OCI-LY1 (cell line): Measurements from ENCODE around the gene SLC43A2.

Source experiments
- H2AFZ ChIP-seq: fragments of 200-600 bp; sonication (generic), shearing (Covaris generic); 2 replicates; pipeline ENCODE4 v1.6.0; 2014; ENCODE audit warnings: antibody characterized with exemption, mild to moderate bottlenecking, low read length
- H3F3A ChIP-seq: fragments of 200-600 bp; sonication (generic), shearing (Covaris generic); 2 replicates; pipeline ENCODE4 v1.6.0; 2014; ENCODE audit warnings: mild to moderate bottlenecking, antibody characterized with exemption, low read length, moderate library complexity; ENCODE audit not compliant: insufficient read depth
- H3K27ac ChIP-seq: fragments of 200-600 bp; sonication (generic); 2 replicates; pipeline ENCODE4 v1.5.1; 2014; ENCODE audit warnings: low read length, mixed run types, mild to moderate bottlenecking, low read depth; ENCODE audit not compliant: poor library complexity, severe bottlenecking
- H3K27me3 ChIP-seq: fragments of 200-600 bp; sonication (generic); 2 replicates; pipeline ENCODE4 v1.6.0; 2014; ENCODE audit warnings: antibody characterized with exemption, mild to moderate bottlenecking, low read length, moderate library complexity; ENCODE audit not compliant: insufficient read depth
- H3K36me3 ChIP-seq: fragments of 200-600 bp; sonication (generic); 2 replicates; pipeline ENCODE4 v1.6.1; 2014; ENCODE audit warnings: mild to moderate bottlenecking, antibody characterized with exemption, low read length, moderate library complexity, mixed read lengths; ENCODE audit not compliant: insufficient read depth
- H3K4me1 ChIP-seq: fragments of 200-600 bp; sonication (generic); 2 replicates; pipeline ENCODE4 v1.5.1; 2014; ENCODE audit warnings: mild to moderate bottlenecking, low read length, moderate library complexity; ENCODE audit not compliant: insufficient read depth, severe bottlenecking
- H3K4me2 ChIP-seq: fragments of 200-600 bp; sonication (generic), shearing (Covaris generic); 2 replicates; pipeline ENCODE4 v1.6.1; 2014; ENCODE audit warnings: low read length
- H3K4me3 ChIP-seq: fragments of 200-600 bp; sonication (generic); 2 replicates; pipeline ENCODE4 v1.5.1; 2014; ENCODE audit warnings: low read length, low read depth, mild to moderate bottlenecking, mixed read lengths; ENCODE audit not compliant: poor library complexity, severe bottlenecking
- H3K79me2 ChIP-seq: fragments of 200-600 bp; shearing (Covaris generic); 2 replicates; pipeline ENCODE4 v1.6.1; 2016; ENCODE audit warnings: mixed run types, low read length, mixed read lengths; ENCODE audit not compliant: insufficient read depth
- H3K9ac ChIP-seq: fragments of 200-600 bp; sonication (generic), shearing (Covaris generic); 2 replicates; pipeline ENCODE4 v1.6.1; 2014; ENCODE audit warnings: mild to moderate bottlenecking, low read length, mixed read lengths
- H3K9me2 ChIP-seq: fragments of 200-600 bp; sonication (generic), shearing (Covaris generic); 2 replicates; pipeline ENCODE4 v1.6.1; 2014; ENCODE audit warnings: low read depth, mild to moderate bottlenecking, low read length, mixed read lengths
- H3K9me3 ChIP-seq: fragments of 200-600 bp; shearing (Covaris generic); 2 replicates; pipeline ENCODE4 v1.6.1; 2014; ENCODE audit warnings: low read length, mixed read lengths
- H4K20me1 ChIP-seq: fragments of 200-600 bp; sonication (generic), shearing (Covaris generic); 2 replicates; pipeline ENCODE4 v1.6.0; 2016; ENCODE audit warnings: mild to moderate bottlenecking, low read length; ENCODE audit not compliant: insufficient read depth
- CTCF ChIP-seq: fragments of 200-600 bp; sonication (generic), shearing (Covaris generic); IDR thresholded peaks from 2 replicates; pipeline ENCODE4 v1.5.1; 2017; ENCODE audit warnings: mild to moderate bottlenecking, antibody characterized with exemption, low read length, moderate library complexity, mixed read lengths
- EZH2 ChIP-seq: fragments of 200-600 bp; sonication (generic), shearing (Covaris generic); IDR thresholded peaks from 2 replicates; pipeline ENCODE4 v1.8.0; 2017; ENCODE audit warnings: borderline replicate concordance, mixed run types, mild to moderate bottlenecking, antibody characterized with exemption, low read length, moderate library complexity, mixed read lengths

SLC43A2 gene

GRCh38 chr17:1643999-1644492, 15.4 kb upstream of the SLC43A2 start:
- H2AFZ ChIP-seq = no peak overlapping the region
- H3K27ac ChIP-seq = no peak overlapping the region
- no peaks in the 10 kb centered on the region; the same call in 1 of the 2 replicates for H3K36me3 ChIP-seq
- H3K9ac ChIP-seq = peak overlapping the region; percentile 58
- H3K79me2 ChIP-seq = no peaks in the 10 kb centered on the region
- no peaks in the 10 kb centered on the region for H3K9me2 ChIP-seq
- H3F3A ChIP-seq = no peaks in the 10 kb centered on the region
- H3K27me3 ChIP-seq = no peaks in the 10 kb centered on the region
- H3K9me3 ChIP-seq = no peaks in the 10 kb centered on the region
- H3K4me2 ChIP-seq = peak overlapping the region; percentile 85
- H4K20me1 ChIP-seq = no peaks in the 10 kb centered on the region
- TF ChIP-seq CTCF (no peak), EZH2 (no peak)
- peak overlapping the region; percentile 65 for H3K4me3 ChIP-seq
- peaks cover 19% of the 10 kb centered on the region for H3K4me1 ChIP-seq

- peaks cover 16% of the 10 kb centered on the region for H3K4me1 ChIP-seq
- peak overlapping the region; percentile 58 for H3K9ac ChIP-seq
- peak overlapping the region; percentile 85 for H3K4me2 ChIP-seq
- no peaks in the 10 kb centered on the region for H3K9me2 ChIP-seq
- no peaks in the 10 kb centered on the region; the same call in 1 of the 2 replicates for H3K36me3 ChIP-seq
- no peaks in the 10 kb centered on the region for H4K20me1 ChIP-seq
- peak overlapping the region; percentile 65 for H3K4me3 ChIP-seq
- no peak overlapping the region for H3K27ac ChIP-seq
- no peaks in the 10 kb centered on the region for H3K79me2 ChIP-seq
- TF ChIP-seq EZH2 = no peak
- TF ChIP-seq CTCF = peak; percentile 36; the same call in 1 of the 2 replicates
- H3F3A ChIP-seq = no peaks in the 10 kb centered on the region
- no peak overlapping the region for H2AFZ ChIP-seq
- no peaks in the 10 kb centered on the region for H3K9me3 ChIP-seq
- no peaks in the 10 kb centered on the region for H3K27me3 ChIP-seq
Observed at GRCh38 chr17:1643293-1643998, 14.8 kb upstream of the SLC43A2 start.

- Histone ChIP-seq H3K4me3 (no peak overlapping the region), H3K36me3 (no peaks in the 10 kb centered on the region; the same call in 1 of the 2 replicates), H3K4me1 (peaks cover 12% of the 10 kb centered on the region)
Observed at GRCh38 chr17:1641065-1641403, 12.4 kb upstream of the SLC43A2 start.

More at GRCh38 chr17:1641065-1641403, 12.4 kb upstream of the SLC43A2 start:
- H3K9me3 ChIP-seq = no peaks in the 10 kb centered on the region
- H3F3A ChIP-seq = no peaks in the 10 kb centered on the region
- peaks cover 4% of the 10 kb centered on the region; the same call in 1 of the 2 replicates for H3K27me3 ChIP-seq
- no peaks in the 10 kb centered on the region for H3K9me2 ChIP-seq
- no peak overlapping the region for H3K27ac ChIP-seq
- H2AFZ ChIP-seq = no peak overlapping the region
- H3K79me2 ChIP-seq = no peaks in the 10 kb centered on the region
- no peak overlapping the region for H3K9ac ChIP-seq
- no peak overlapping the region for H3K4me2 ChIP-seq
- no peaks in the 10 kb centered on the region for H4K20me1 ChIP-seq
- TF ChIP-seq CTCF = no peak
- TF ChIP-seq EZH2 = no peak
